ENCODE results near the gene STAC.

The STAC gene

GRCh38 chr3:36579746-36580145 lies 199.4 kb downstream of the STAC start:
- Histone ChIP-seq H3K36me3 (replicated peaks; ENCODE audit: insufficient read depth, low read length) (no peaks in the 10 kb centered on the region), H3K9me2 (replicated peaks; ENCODE audit: insufficient read depth, low read length) (no peaks in the 10 kb centered on the region), H3K4me1 (ENCODE audit: low read length) (no peaks in the 10 kb centered on the region), H4K20me1 (ENCODE audit: insufficient read depth, low read length) (no peaks in the 10 kb centered on the region), H2AFZ (ENCODE audit: low read length) (no peak overlapping the region), H3K9ac (ENCODE audit: low read length) (no peak overlapping the region), H3F3A (ENCODE audit: insufficient read depth, low read length) (no peaks in the 10 kb centered on the region), H3K4me3 (ENCODE audit: low read length) (no peak overlapping the region), H3K27ac (ENCODE audit: low read length) (no peak overlapping the region), H3K9me3 (replicated peaks; ENCODE audit: insufficient read depth, low read length) (no peaks in the 10 kb centered on the region), H3K27me3 (replicated peaks; ENCODE audit: insufficient read depth, low read length) (no peaks in the 10 kb centered on the region), H3K4me2 (ENCODE audit: low read depth, low read length) (no peak overlapping the region), H3K79me2 (ENCODE audit: low read length) (no peaks in the 10 kb centered on the region)
- no peak for DNase-seq
- TF ChIP-seq CTCF (IDR thresholded peaks at IDR 0.05; ENCODE audit: low read length), result no peak
- no peak for TF ChIP-seq EZH2 (optimal IDR thresholded peaks at IDR 0.05; ENCODE audit: low read depth, low read length)
- no peak for TF ChIP-seq EZH2phosphoT487 (IDR thresholded peaks at IDR 0.05; ENCODE audit: low read length)

- H2AFZ ChIP-seq (ENCODE audit: low read length), result no peak overlapping the region
- no peaks in the 10 kb centered on the region for H3K9me3 ChIP-seq (replicated peaks; ENCODE audit: insufficient read depth, low read length)
- H3K4me1 ChIP-seq (ENCODE audit: low read length), result no peaks in the 10 kb centered on the region
- H3K79me2 ChIP-seq (ENCODE audit: low read length), result no peaks in the 10 kb centered on the region
- no peaks in the 10 kb centered on the region for H3K27me3 ChIP-seq (replicated peaks; ENCODE audit: insufficient read depth, low read length)
- no peak overlapping the region for H3K9ac ChIP-seq (ENCODE audit: low read length)
- no peaks in the 10 kb centered on the region for H3K36me3 ChIP-seq (replicated peaks; ENCODE audit: insufficient read depth, low read length)
- TF ChIP-seq CTCF (IDR thresholded peaks at IDR 0.05; ENCODE audit: low read length) (no peak), EZH2phosphoT487 (IDR thresholded peaks at IDR 0.05; ENCODE audit: low read length) (no peak), EZH2 (optimal IDR thresholded peaks at IDR 0.05; ENCODE audit: low read depth, low read length) (no peak)
- H3K4me2 ChIP-seq (ENCODE audit: low read depth, low read length), result no peak overlapping the region
- H3K4me3 ChIP-seq (ENCODE audit: low read length), result no peak overlapping the region
- H4K20me1 ChIP-seq (ENCODE audit: insufficient read depth, low read length), result no peaks in the 10 kb centered on the region
- H3K27ac ChIP-seq (ENCODE audit: low read length), result no peak overlapping the region
- no peaks in the 10 kb centered on the region for H3F3A ChIP-seq (ENCODE audit: insufficient read depth, low read length)
- H3K9me2 ChIP-seq (replicated peaks; ENCODE audit: insufficient read depth, low read length), result no peaks in the 10 kb centered on the region
- no peak for DNase-seq
Observed at GRCh38 chr3:36580716-36581115, 200.4 kb downstream of the STAC start.

GRCh38 chr3:36591959-36592358 lies 211.7 kb downstream of the STAC start:
- DNase-seq, result no peak
- Histone ChIP-seq H3K27me3 (replicated peaks; ENCODE audit: insufficient read depth, low read length) (no peaks in the 10 kb centered on the region), H2AFZ (ENCODE audit: low read length) (no peak overlapping the region), H3K27ac (ENCODE audit: low read length) (no peak overlapping the region), H3F3A (ENCODE audit: insufficient read depth, low read length) (no peaks in the 10 kb centered on the region), H3K36me3 (replicated peaks; ENCODE audit: insufficient read depth, low read length) (no peaks in the 10 kb centered on the region), H3K4me1 (ENCODE audit: low read length) (no peaks in the 10 kb centered on the region), H3K4me2 (ENCODE audit: low read depth, low read length) (no peak overlapping the region), H3K9ac (ENCODE audit: low read length) (no peak overlapping the region), H3K9me3 (replicated peaks; ENCODE audit: insufficient read depth, low read length) (no peaks in the 10 kb centered on the region), H4K20me1 (ENCODE audit: insufficient read depth, low read length) (no peaks in the 10 kb centered on the region), H3K79me2 (ENCODE audit: low read length) (no peaks in the 10 kb centered on the region), H3K4me3 (ENCODE audit: low read length) (no peak overlapping the region), H3K9me2 (replicated peaks; ENCODE audit: insufficient read depth, low read length) (no peaks in the 10 kb centered on the region)
- TF ChIP-seq EZH2 (optimal IDR thresholded peaks at IDR 0.05; ENCODE audit: low read depth, low read length) (no peak), EZH2phosphoT487 (IDR thresholded peaks at IDR 0.05; ENCODE audit: low read length) (no peak), CTCF (IDR thresholded peaks at IDR 0.05; ENCODE audit: low read length) (no peak)
